ENCODE data around the gene JHY.

DNA sequence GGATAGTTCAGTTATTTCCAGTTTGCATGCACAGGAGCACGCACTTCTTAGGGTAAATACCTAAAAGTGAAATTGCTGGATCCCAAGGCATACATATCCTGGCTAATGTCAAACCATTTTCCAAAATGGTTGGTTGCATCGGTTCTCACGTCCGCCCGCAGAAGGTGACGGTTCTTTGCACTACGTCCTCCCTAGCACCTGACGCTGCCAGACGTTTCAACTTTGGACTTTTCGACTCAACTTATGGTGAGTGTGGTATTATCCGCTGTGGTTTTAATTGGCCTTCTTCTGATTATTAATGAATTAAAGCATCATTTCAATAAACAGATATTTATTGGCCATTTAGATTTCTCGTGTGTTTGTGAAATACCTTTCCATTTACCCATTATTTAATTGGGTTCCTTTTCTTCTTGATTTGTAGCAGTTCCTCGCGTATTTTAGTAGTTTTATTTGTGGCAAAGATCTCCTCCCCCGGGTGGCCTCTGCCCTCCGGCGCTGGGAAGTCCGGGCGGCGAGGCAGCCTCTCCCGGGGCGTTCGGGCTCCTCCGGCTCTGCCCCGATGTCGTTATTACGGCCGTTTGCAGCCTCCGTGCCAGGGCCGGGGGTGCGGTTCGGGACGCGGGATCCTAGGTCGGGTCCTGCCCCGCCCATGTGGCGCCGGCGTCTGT is at the start of gene JHY:
- no peak for TF ChIP-seq CTCF (IDR thresholded peaks at IDR 0.05)
- TF ChIP-seq POLR2A (IDR thresholded peaks at IDR 0.05): no peak

Measured in testis (tissue), 2 donors.